ENCODE results near the gene MTRF1L.
A peak's percentile ranks its signal among the peaks of the same experiment; 100 is the strongest.

- no peak for TF ChIP-seq REST (IDR thresholded peaks at IDR 0.05; ENCODE audit: low read depth)
- TF ChIP-seq EP300 (IDR thresholded peaks at IDR 0.05; ENCODE audit: borderline replicate concordance) = no peak
- TF ChIP-seq TEAD4 (IDR thresholded peaks at IDR 0.05) = no peak
- no peak for TF ChIP-seq TAF1 (IDR thresholded peaks at IDR 0.05; ENCODE audit: low read depth)
- no peak for TF ChIP-seq NFIC (IDR thresholded peaks at IDR 0.05)
- TF ChIP-seq MAX (IDR thresholded peaks at IDR 0.05) = no peak
- TF ChIP-seq CEBPB (IDR thresholded peaks at IDR 0.05) = no peak
- peak; percentile 47 for TF ChIP-seq RAD21 (IDR thresholded peaks at IDR 0.05; ENCODE audit: low read depth)
- no peak for TF ChIP-seq FOXM1 (IDR thresholded peaks at IDR 0.05; ENCODE audit: borderline replicate concordance, low read depth)
Observed at GRCh38 chr6:153032255-153032882, 29.9 kb upstream of the MTRF1L start.

Data from Ishikawa (cell line).